Measurements from ENCODE around the gene DYSF.

- TF ChIP-seq CTCF (IDR thresholded peaks at IDR 0.05) (no peak), EZH2 (IDR thresholded peaks at IDR 0.05; ENCODE audit: borderline replicate concordance, insufficient read depth, low read depth, low read length, poor library complexity, severe bottlenecking) (no peak)
Measured at GRCh38 chr2:71682341-71682740, 229.0 kb downstream of the DYSF start.

Data from B cell (primary cell).